Measurements from ENCODE around the gene ACVRL1. TPM values are rescaled to one million over a fixed set of nuclear protein-coding genes. Genes with fewer than 3 reads are reported as not detected.

The ACVRL1 gene
- total and polyA plus RNA-seq, 9 of the 15 experiments (the other 6 are each of a cell fraction or from before 2014, with no cell fraction given) = 0.07 to 1.4 (median 0.30) TPM

DNA sequence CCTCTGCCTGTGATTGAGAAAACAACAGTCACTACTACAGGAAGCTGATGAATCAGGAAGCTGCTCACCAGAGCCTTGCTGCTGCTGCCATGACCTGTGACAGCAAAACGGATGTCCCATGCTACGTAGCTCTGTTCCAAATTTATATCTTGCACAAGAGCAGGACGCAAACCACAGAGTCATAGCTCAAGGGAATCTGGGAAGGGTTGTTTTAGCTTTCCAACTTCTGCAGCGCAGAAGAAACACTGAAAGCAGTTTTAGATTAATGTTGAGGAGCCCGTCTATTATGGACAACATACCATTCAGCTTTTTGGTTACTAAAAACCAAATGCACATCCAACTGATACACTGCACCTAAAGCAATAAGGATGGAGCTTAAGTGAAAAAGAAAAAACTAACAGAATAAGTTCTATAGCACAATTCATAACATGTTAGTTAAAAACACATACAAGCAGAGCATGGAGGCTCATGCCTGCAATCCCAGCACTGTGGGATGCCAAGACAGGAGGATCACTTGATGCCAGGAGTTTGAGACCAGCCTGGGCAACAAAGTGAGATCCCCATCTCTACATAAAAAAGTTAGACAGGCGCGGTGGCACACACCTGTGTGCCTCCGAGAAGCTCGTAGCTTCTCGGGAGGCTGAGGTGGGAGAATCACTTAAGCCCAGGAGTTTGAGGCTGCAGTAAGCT is 21.1 kb upstream of the ACVRL1 start (continued):
- TF ChIP-seq, protein P1, sequence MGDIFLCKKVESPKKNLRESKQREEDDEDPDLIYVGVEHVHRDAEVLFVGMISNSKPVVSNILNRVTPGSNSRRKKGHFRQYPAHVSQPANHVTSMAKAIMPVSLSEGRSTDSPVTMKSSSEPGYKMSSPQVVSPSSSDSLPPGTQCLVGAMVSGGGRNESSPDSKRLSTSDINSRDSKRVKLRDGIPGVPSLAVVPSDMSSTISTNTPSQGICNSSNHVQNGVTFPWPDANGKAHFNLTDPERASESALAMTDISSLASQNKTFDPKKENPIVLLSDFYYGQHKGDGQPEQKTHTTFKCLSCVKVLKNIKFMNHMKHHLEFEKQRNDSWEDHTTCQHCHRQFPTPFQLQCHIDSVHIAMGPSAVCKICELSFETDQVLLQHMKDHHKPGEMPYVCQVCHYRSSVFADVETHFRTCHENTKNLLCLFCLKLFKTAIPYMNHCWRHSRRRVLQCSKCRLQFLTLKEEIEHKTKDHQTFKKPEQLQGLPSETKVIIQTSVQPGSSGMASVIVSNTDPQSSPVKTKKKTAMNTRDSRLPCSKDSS (IDR thresholded peaks at IDR 0.05; ENCODE audit: low read depth, partially characterized antibody) = no peak
- no peak for TF ChIP-seq ZNF668 (CRISPR knock-in tag; IDR thresholded peaks at IDR 0.05)
- TF ChIP-seq, protein P2, sequence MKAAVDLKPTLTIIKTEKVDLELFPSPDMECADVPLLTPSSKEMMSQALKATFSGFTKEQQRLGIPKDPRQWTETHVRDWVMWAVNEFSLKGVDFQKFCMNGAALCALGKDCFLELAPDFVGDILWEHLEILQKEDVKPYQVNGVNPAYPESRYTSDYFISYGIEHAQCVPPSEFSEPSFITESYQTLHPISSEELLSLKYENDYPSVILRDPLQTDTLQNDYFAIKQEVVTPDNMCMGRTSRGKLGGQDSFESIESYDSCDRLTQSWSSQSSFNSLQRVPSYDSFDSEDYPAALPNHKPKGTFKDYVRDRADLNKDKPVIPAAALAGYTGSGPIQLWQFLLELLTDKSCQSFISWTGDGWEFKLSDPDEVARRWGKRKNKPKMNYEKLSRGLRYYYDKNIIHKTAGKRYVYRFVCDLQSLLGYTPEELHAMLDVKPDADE (conservative IDR thresholded peaks at IDR 0.05; ENCODE audit: control insufficient read depth, low read depth, low read length) = no peak
- no peak for TF ChIP-seq HMG20A (CRISPR knock-in tag; conservative IDR thresholded peaks at IDR 0.05)
- no peak for TF ChIP-seq E2F8 (IDR thresholded peaks at IDR 0.05; ENCODE audit: low read depth, partially characterized antibody)
- no peak for TF ChIP-seq ZHX1 (conservative IDR thresholded peaks at IDR 0.05; ENCODE audit: low read length)
- peak in 1 of 2 experiments; percentile 49; a peak in 1 of 4 replicates for TF ChIP-seq KDM1A (IDR thresholded peaks at IDR 0.05)
- TF ChIP-seq, protein P3, sequence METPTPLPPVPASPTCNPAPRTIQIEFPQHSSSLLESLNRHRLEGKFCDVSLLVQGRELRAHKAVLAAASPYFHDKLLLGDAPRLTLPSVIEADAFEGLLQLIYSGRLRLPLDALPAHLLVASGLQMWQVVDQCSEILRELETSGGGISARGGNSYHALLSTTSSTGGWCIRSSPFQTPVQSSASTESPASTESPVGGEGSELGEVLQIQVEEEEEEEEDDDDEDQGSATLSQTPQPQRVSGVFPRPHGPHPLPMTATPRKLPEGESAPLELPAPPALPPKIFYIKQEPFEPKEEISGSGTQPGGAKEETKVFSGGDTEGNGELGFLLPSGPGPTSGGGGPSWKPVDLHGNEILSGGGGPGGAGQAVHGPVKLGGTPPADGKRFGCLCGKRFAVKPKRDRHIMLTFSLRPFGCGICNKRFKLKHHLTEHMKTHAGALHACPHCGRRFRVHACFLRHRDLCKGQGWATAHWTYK (CRISPR knock-in tag; IDR thresholded peaks at IDR 0.05) = no peak
- TF ChIP-seq SIN3A (IDR thresholded peaks at IDR 0.05; ENCODE audit: borderline replicate concordance in 2 of 2, control insufficient read depth in 1 of 2, low read depth in 2 of 2, low read length in 2 of 2) = no peak
- TF ChIP-seq ZNF12 (CRISPR knock-in tag; IDR thresholded peaks at IDR 0.05) = no peak
- no peak for TF ChIP-seq RFX5 (IDR thresholded peaks at IDR 0.05; ENCODE audit: low read depth, low read length)
- TF ChIP-seq PRPF4 (IDR thresholded peaks at IDR 0.05; ENCODE audit: insufficient read depth, low read depth, low read length, poor library complexity, severe bottlenecking) = no peak
- TF ChIP-seq, protein P4, sequence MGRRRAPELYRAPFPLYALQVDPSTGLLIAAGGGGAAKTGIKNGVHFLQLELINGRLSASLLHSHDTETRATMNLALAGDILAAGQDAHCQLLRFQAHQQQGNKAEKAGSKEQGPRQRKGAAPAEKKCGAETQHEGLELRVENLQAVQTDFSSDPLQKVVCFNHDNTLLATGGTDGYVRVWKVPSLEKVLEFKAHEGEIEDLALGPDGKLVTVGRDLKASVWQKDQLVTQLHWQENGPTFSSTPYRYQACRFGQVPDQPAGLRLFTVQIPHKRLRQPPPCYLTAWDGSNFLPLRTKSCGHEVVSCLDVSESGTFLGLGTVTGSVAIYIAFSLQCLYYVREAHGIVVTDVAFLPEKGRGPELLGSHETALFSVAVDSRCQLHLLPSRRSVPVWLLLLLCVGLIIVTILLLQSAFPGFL (CRISPR knock-in tag; IDR thresholded peaks at IDR 0.05) = no peak
- no peak for TF ChIP-seq COPS2 (conservative IDR thresholded peaks at IDR 0.05)
- no peak for TF ChIP-seq NFE2 (IDR thresholded peaks at IDR 0.05; ENCODE audit: low read depth)
